A549 (cell line): ENCODE results near the gene CEACAM1.

Experiments
- HOXA7 ChIP-seq: fragments of 250-450 bp; sonication (Bioruptor Pico); IDR thresholded peaks from 2 replicates; pipeline ENCODE4 v1.5.0; 2020; ENCODE audit warnings: mild to moderate bottlenecking, moderate library complexity
- RCOR1 ChIP-seq: fragments of 150-350 bp; IDR thresholded peaks from 2 replicates; pipeline ENCODE4 v1.6.1; 2014; ENCODE audit warnings: antibody characterized with exemption, low read length, low read depth

- no peak for TF ChIP-seq RCOR1
- TF ChIP-seq HOXA7 (CRISPR knock-in tag), result no peak
Measured at GRCh38 chr19:42524250-42524649, 4.0 kb downstream of the CEACAM1 start.
